Measurements from ENCODE around the gene LSG1. TPM values are rescaled to one million over a fixed set of nuclear protein-coding genes. Genes with fewer than 3 reads are reported as not detected.

LSG1 gene
- total RNA-seq, 3 donors from 2014 or later: 68.4 to 82.0 (median 70.3) TPM

- Mint-ChIP-seq H3K4me1 (ENCODE audit: low read depth) (peaks cover 36% of the 10 kb centered on the region), H3K4me3 (no peak overlapping the region), H3K36me3 (ENCODE audit: insufficient read depth) (no peaks in the 10 kb centered on the region), H3K27me3 (ENCODE audit: low read depth) (peaks cover 8% of the 10 kb centered on the region), H3K9me3 (no peaks in the 10 kb centered on the region)
- no peak for DNase-seq
- ATAC-seq: no peak
Measured at GRCh38 chr3:194682189-194682693, 10.2 kb upstream of the LSG1 start.

GRCh38 chr3:194680888-194681615, 9.1 kb upstream of the LSG1 start:
- ATAC-seq: no peak
- Mint-ChIP-seq H3K4me1 (ENCODE audit: low read depth) (peaks cover 40% of the 10 kb centered on the region), H3K27me3 (ENCODE audit: low read depth) (peaks cover 6% of the 10 kb centered on the region), H3K4me3 (no peak overlapping the region), H3K36me3 (ENCODE audit: insufficient read depth) (no peaks in the 10 kb centered on the region), H3K9me3 (no peaks in the 10 kb centered on the region)
- no peak for DNase-seq

GRCh38 chr3:194676471-194676870, 4.5 kb upstream of the LSG1 start:
- Mint-ChIP-seq H3K36me3 (ENCODE audit: insufficient read depth) (peaks cover 4% of the 10 kb centered on the region), H3K4me3 (no peak overlapping the region), H3K9me3 (no peaks in the 10 kb centered on the region), H3K4me1 (ENCODE audit: low read depth) (peaks cover 35% of the 10 kb centered on the region), H3K27me3 (ENCODE audit: low read depth) (no peaks in the 10 kb centered on the region)
- DNase-seq (no peak), ATAC-seq (no peak)

- Mint-ChIP-seq H3K4me3 (peak overlapping the region; percentile 63), H3K36me3 (ENCODE audit: insufficient read depth) (peaks cover 4% of the 10 kb centered on the region), H3K9me3 (no peaks in the 10 kb centered on the region), H3K4me1 (ENCODE audit: low read depth) (peaks cover 42% of the 10 kb centered on the region), H3K27me3 (ENCODE audit: low read depth) (no peaks in the 10 kb centered on the region)
- DNase-seq (no peak), ATAC-seq (peak; percentile 42 to 53)
Measured at GRCh38 chr3:194675680-194676079, 3.7 kb upstream of the LSG1 start.

- Mint-ChIP-seq H3K4me1 (ENCODE audit: low read depth) (peaks cover 47% of the 10 kb centered on the region), H3K9me3 (no peaks in the 10 kb centered on the region), H3K27me3 (ENCODE audit: low read depth) (no peaks in the 10 kb centered on the region), H3K36me3 (ENCODE audit: insufficient read depth) (peaks cover 4% of the 10 kb centered on the region), H3K4me3 (peak overlapping the region; percentile 63)
- peak; percentile 35 for DNase-seq
- ATAC-seq: peak; percentile 67
Measured at GRCh38 chr3:194675081-194675640, 3.2 kb upstream of the LSG1 start.

- DNase-seq (no peak), ATAC-seq (no peak)
- Mint-ChIP-seq H3K36me3 (ENCODE audit: insufficient read depth) (peaks cover 11% of the 10 kb centered on the region), H3K4me1 (ENCODE audit: low read depth) (peaks cover 57% of the 10 kb centered on the region), H3K27me3 (ENCODE audit: low read depth) (no peaks in the 10 kb centered on the region), H3K4me3 (no peak overlapping the region), H3K9me3 (no peaks in the 10 kb centered on the region)
Measured at GRCh38 chr3:194673761-194674160, 1.8 kb upstream of the LSG1 start.

GRCh38 chr3:194672876-194673275, 885 bp upstream of the LSG1 start:
- Mint-ChIP-seq H3K4me1 (ENCODE audit: low read depth) (peaks cover 61% of the 10 kb centered on the region), H3K4me3 (peak overlapping the region; percentile 100), H3K27me3 (ENCODE audit: low read depth) (no peaks in the 10 kb centered on the region), H3K36me3 (ENCODE audit: insufficient read depth) (peaks cover 19% of the 10 kb centered on the region), H3K9me3 (no peaks in the 10 kb centered on the region)
- ATAC-seq (no peak), DNase-seq (no peak)

- DNase-seq (no peak), ATAC-seq (peak; percentile 4 to 6)
- Mint-ChIP-seq H3K9me3 (no peaks in the 10 kb centered on the region), H3K4me3 (peak overlapping the region; percentile 100), H3K27me3 (ENCODE audit: low read depth) (no peaks in the 10 kb centered on the region), H3K36me3 (ENCODE audit: insufficient read depth) (peaks cover 23% of the 10 kb centered on the region), H3K4me1 (ENCODE audit: low read depth) (peaks cover 60% of the 10 kb centered on the region)
Measured at GRCh38 chr3:194671511-194671899, 486 bp downstream of the LSG1 start.

GRCh38 chr3:194667363-194667762, 4.6 kb downstream of the LSG1 start:
- H3K36me3 Mint-ChIP-seq (ENCODE audit: insufficient read depth): peaks cover 49% of the 10 kb centered on the region
- peaks cover 32% of the 10 kb centered on the region for H3K4me1 Mint-ChIP-seq (ENCODE audit: low read depth)
- no peaks in the 10 kb centered on the region for H3K27me3 Mint-ChIP-seq (ENCODE audit: low read depth)
- DNase-seq: no peak
- no peak for ATAC-seq
- no peak overlapping the region for H3K4me3 Mint-ChIP-seq
- no peaks in the 10 kb centered on the region for H3K9me3 Mint-ChIP-seq

- ATAC-seq (no peak), DNase-seq (no peak)
- no peak overlapping the region for H3K4me3 Mint-ChIP-seq
- H3K27me3 Mint-ChIP-seq (ENCODE audit: low read depth): no peaks in the 10 kb centered on the region
- no peaks in the 10 kb centered on the region for H3K9me3 Mint-ChIP-seq
- peaks cover 23% of the 10 kb centered on the region for H3K4me1 Mint-ChIP-seq (ENCODE audit: low read depth)
- H3K36me3 Mint-ChIP-seq (ENCODE audit: insufficient read depth): peaks cover 54% of the 10 kb centered on the region
Measured at GRCh38 chr3:194664857-194665256, 7.1 kb downstream of the LSG1 start.

GRCh38 chr3:194661946-194662345, 10.0 kb downstream of the LSG1 start:
- H3K9me3 Mint-ChIP-seq: no peaks in the 10 kb centered on the region
- peaks cover 11% of the 10 kb centered on the region for H3K4me1 Mint-ChIP-seq (ENCODE audit: low read depth)
- peaks cover 53% of the 10 kb centered on the region for H3K36me3 Mint-ChIP-seq (ENCODE audit: insufficient read depth)
- H3K27me3 Mint-ChIP-seq (ENCODE audit: low read depth): no peaks in the 10 kb centered on the region
- no peak overlapping the region for H3K4me3 Mint-ChIP-seq
- ATAC-seq (no peak), DNase-seq (no peak)

GRCh38 chr3:194661374-194661773, 10.6 kb downstream of the LSG1 start:
- Mint-ChIP-seq H3K4me1 (ENCODE audit: low read depth) (peaks cover 11% of the 10 kb centered on the region), H3K36me3 (ENCODE audit: insufficient read depth) (peaks cover 55% of the 10 kb centered on the region), H3K9me3 (no peaks in the 10 kb centered on the region), H3K27me3 (ENCODE audit: low read depth) (no peaks in the 10 kb centered on the region), H3K4me3 (no peak overlapping the region)
- ATAC-seq (no peak), DNase-seq (no peak)

- DNase-seq (no peak), ATAC-seq (no peak)
- Mint-ChIP-seq H3K4me3 (no peak overlapping the region), H3K27me3 (ENCODE audit: low read depth) (no peaks in the 10 kb centered on the region), H3K9me3 (no peaks in the 10 kb centered on the region), H3K36me3 (ENCODE audit: insufficient read depth) (peaks cover 44% of the 10 kb centered on the region), H3K4me1 (ENCODE audit: low read depth) (peaks cover 14% of the 10 kb centered on the region)
Measured at GRCh38 chr3:194659778-194660177, 12.2 kb downstream of the LSG1 start.

GRCh38 chr3:194658477-194659242, 13.3 kb downstream of the LSG1 start:
- H3K9me3 Mint-ChIP-seq: no peaks in the 10 kb centered on the region
- H3K4me1 Mint-ChIP-seq (ENCODE audit: low read depth): peaks cover 25% of the 10 kb centered on the region
- ATAC-seq (no peak), DNase-seq (no peak)
- no peak overlapping the region for H3K4me3 Mint-ChIP-seq
- H3K36me3 Mint-ChIP-seq (ENCODE audit: insufficient read depth): peaks cover 50% of the 10 kb centered on the region
- H3K27me3 Mint-ChIP-seq (ENCODE audit: low read depth): no peaks in the 10 kb centered on the region

Measured in activated T-cell treated with anti-CD3 and anti-CD28 coated beads, Interleukin-2, amount 50 U/mL, for 4 hours (primary cell).